OCI-LY7 (cell line): ENCODE data around the gene GMPR2. TPM values are rescaled to one million over a fixed set of nuclear protein-coding genes. Genes with fewer than 3 reads are reported as not detected.

Experiments used
- BruUV-seq: library from RNA; stranded (reverse); fragments of 400-500 nt; replicated peaks from 2 replicates; lab custom pipeline; 2021; lab: Mats Ljungman, UMichigan
- CTCF ChIA-PET: fragments of 300-600 bp; sonication (Branson Sonifier 250); formaldehyde crosslinking; loops from one replicate; lab custom pipeline; 2022; ENCODE audit warnings: antibody characterized with exemption; ENCODE audit not compliant: unreplicated experiment; lab: Charles Lee
- POLR2A ChIA-PET: fragments of 300-600 bp; sonication (Branson Sonifier 250); formaldehyde crosslinking; loops from one replicate; lab custom pipeline; 2022; ENCODE audit warnings: antibody characterized with exemption; lab: Charles Lee
- DNase-seq: peaks from one replicate; pipeline ENCODE4 v3.0.0-alpha.2; 2015; ENCODE audit warnings: low spot score
- H2AFZ ChIP-seq: fragments of 200-600 bp; sonication (generic), shearing (Covaris generic); 2 replicates; pipeline ENCODE4 v1.6.1; 2014; ENCODE audit warnings: mild to moderate bottlenecking, antibody characterized with exemption, low read length, moderate library complexity
- H3K27ac ChIP-seq: fragments of 200-600 bp; sonication (generic); 2 replicates; pipeline ENCODE4 v1.5.1; 2014; ENCODE audit warnings: mixed run types, low read depth, mild to moderate bottlenecking, moderate library complexity, low read length, inconsistent platforms; ENCODE audit not compliant: poor library complexity, severe bottlenecking
- H3K36me3 ChIP-seq: fragments of 200-600 bp; sonication (generic); 2 replicates; pipeline ENCODE4 v1.6.1; 2014; ENCODE audit warnings: mild to moderate bottlenecking, antibody characterized with exemption, low read length, moderate library complexity, mixed read lengths; ENCODE audit not compliant: insufficient read depth
- H3K4me1 ChIP-seq: fragments of 200-600 bp; sonication (generic); 2 replicates; pipeline ENCODE4 v1.5.1; 2014; ENCODE audit warnings: mild to moderate bottlenecking, low read length; ENCODE audit not compliant: insufficient read depth, poor library complexity, severe bottlenecking
- H3K4me2 ChIP-seq: fragments of 200-600 bp; sonication (generic); 2 replicates; pipeline ENCODE4 v1.6.1; 2014; ENCODE audit warnings: mild to moderate bottlenecking, low read length
- H3K4me3 ChIP-seq: fragments of 200-600 bp; sonication (generic); 2 replicates; pipeline ENCODE4 v1.5.1; 2014; ENCODE audit warnings: mild to moderate bottlenecking, low read depth, low read length; ENCODE audit not compliant: poor library complexity, severe bottlenecking
- H3K79me2 ChIP-seq: fragments of 200-600 bp; sonication (generic); 2 replicates; pipeline ENCODE4 v1.6.1; 2016; ENCODE audit warnings: low read depth, mild to moderate bottlenecking, low read length, moderate library complexity, mixed read lengths; ENCODE audit not compliant: insufficient read depth
- H3K9me2 ChIP-seq: fragments of 200-600 bp; sonication (generic); 2 replicates; pipeline ENCODE4 v1.6.1; 2016; ENCODE audit warnings: mild to moderate bottlenecking, low read length, mixed read lengths; ENCODE audit not compliant: insufficient read depth
- H3K9me3 ChIP-seq: fragments of 200-600 bp; sonication (generic); 2 replicates; pipeline ENCODE4 v1.6.1; 2014; ENCODE audit warnings: mild to moderate bottlenecking, mixed run types, low read length, mixed read lengths
- H4K20me1 ChIP-seq: fragments of 200-600 bp; sonication (generic); 2 replicates; pipeline ENCODE4 v1.6.1; 2014; ENCODE audit warnings: mild to moderate bottlenecking, antibody characterized with exemption, low read length, moderate library complexity, mixed read lengths; ENCODE audit not compliant: insufficient read depth
- CTCF ChIP-seq: fragments of 200-600 bp; sonication (generic); conservative IDR thresholded peaks from 2 replicates; pipeline ENCODE4 v1.5.1; 2014; ENCODE audit warnings: mild to moderate bottlenecking, antibody characterized with exemption, low read length, moderate library complexity, mixed read lengths
- EZH2phosphoT487 ChIP-seq: fragments of 200-600 bp; sonication (generic); IDR thresholded peaks from 2 replicates; pipeline ENCODE4 v1.6.1; 2018; ENCODE audit warnings: low read depth, borderline replicate concordance, mild to moderate bottlenecking, mixed run types, antibody characterized with exemption, low read length, moderate library complexity, mixed read lengths
- intact Hi-C: fragments of 100-400 bp; cut with micrococcal nuclease; formaldehyde crosslinking; loops from one replicate; pipeline ENCODE4 v1.10.0; 2022; ENCODE audit not compliant: unreplicated experiment
- total RNA-seq, 2 experiments: library from RNA; depleted of rRNA in 1 of 2; stranded (reverse); fragments of >200 nt in 1 of 2; shearing (Covaris generic) in 1 of 2; gene quantifications; 2 replicates each; pipeline ENCODE4 v1.2.3, GENCODE V29; 2014 to 2022

GMPR2 gene
- total RNA-seq, 2 experiments from 2014 or later = 51.4 to 62.3 TPM

DNA sequence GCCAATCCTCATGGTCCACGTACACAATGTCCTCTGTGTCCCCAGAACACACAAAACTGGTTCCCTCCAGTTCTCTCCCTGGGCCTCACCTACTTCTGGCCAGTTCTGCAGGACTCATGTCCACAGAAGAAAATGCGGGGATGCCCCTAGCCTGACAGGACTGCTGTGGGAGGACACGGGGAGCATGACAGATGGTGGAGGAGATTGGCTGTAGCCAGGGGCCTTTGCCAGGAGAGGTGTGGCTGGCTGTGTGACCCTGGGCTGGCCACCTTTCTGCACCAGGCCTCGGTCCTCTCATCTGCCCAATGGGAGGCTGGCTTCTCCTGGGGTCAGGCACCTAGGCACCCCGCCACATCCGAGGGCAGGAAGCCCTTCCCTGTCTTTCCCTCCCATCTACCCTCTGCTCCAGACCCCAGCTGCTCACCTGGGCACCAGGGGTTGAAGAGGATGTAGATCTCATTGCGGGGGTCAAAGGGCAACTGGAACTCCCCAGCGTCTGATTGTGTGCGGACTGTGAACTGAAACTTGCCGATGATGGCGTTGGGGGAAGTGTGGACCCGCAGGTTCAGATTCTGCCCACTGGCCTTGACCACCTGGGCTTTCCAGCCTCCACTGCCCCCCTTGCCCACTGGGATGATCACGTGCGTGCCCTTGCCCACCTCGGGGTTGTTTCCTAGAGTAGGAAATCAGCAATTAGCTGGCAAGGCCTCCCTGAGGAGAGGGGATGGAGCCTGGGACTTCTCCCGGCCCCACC lies 27.5 kb downstream of the GMPR2 start:
- Histone ChIP-seq H3K4me1 (peaks cover 12% of the 10 kb centered on the region), H3K27ac (no peak overlapping the region), H3K9me2 (no peaks in the 10 kb centered on the region), H3K4me3 (no peak overlapping the region), H4K20me1 (no peaks in the 10 kb centered on the region), H3K79me2 (no peaks in the 10 kb centered on the region), H3K4me2 (no peak overlapping the region), H3K9me3 (no peaks in the 10 kb centered on the region), H3K36me3 (no peaks in the 10 kb centered on the region), H2AFZ (no peak overlapping the region)
- TF ChIP-seq EZH2phosphoT487 (no peak), CTCF (no peak)
- no peak for DNase-seq
- ChIA-PET POLR2A (interaction anchor here (0.6 kb wide), 1 partner anchor 939 kb away, joined by 3 read pairs; the partner anchor contains the start of gene PABPN1), CTCF (no interaction called here)
- BruUV-seq = no TSS peak
- intact Hi-C loops = no loop called here

DNA sequence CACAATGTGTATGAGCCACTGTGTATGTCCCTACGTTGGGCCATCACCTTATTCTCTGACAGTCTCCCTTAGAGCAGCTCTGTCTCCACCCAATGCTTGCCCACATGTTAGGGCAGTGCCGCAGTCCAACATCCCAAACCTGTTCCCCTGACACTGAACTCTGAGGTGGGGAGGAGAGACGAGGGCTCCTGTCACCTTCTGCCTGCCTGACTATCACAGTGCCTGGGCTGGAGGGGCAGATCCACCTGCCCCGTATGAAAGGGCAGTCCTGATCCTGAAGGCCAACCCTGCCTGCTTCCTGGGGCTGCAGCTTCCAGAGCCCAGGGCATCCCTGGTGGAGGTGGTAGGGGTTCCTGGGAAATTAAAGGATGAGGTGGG lies 28.0 kb downstream of the GMPR2 start:
- no TSS peak for BruUV-seq
- intact Hi-C loops = no loop called here
- Histone ChIP-seq H3K4me1 (peaks cover 12% of the 10 kb centered on the region), H3K79me2 (no peaks in the 10 kb centered on the region), H3K9me2 (no peaks in the 10 kb centered on the region), H4K20me1 (no peaks in the 10 kb centered on the region), H3K36me3 (no peaks in the 10 kb centered on the region), H3K4me2 (no peak overlapping the region), H3K4me3 (no peak overlapping the region), H3K27ac (no peak overlapping the region), H2AFZ (no peak overlapping the region), H3K9me3 (no peaks in the 10 kb centered on the region)
- TF ChIP-seq EZH2phosphoT487 (no peak), CTCF (no peak)
- no peak for DNase-seq
- ChIA-PET CTCF (no interaction called here), POLR2A (interaction anchor here (0.6 kb wide), 1 partner anchor 939 kb away, joined by 3 read pairs; the partner anchor contains the start of gene PABPN1)
